CD4-positive, alpha-beta T cell treated with Interleukin-17A for 4 hours (primary cell): ENCODE results near the gene IL36A.

Experiments used
- DNase-seq: peaks from one replicate; pipeline ENCODE4 v3.0.0-alpha.2; 2020; ENCODE audit warnings: mixed read lengths

Gene IL36A

GRCh38 chr2:113053666-113054065, 48.4 kb downstream of the IL36A start:
- no peak for DNase-seq

DNA sequence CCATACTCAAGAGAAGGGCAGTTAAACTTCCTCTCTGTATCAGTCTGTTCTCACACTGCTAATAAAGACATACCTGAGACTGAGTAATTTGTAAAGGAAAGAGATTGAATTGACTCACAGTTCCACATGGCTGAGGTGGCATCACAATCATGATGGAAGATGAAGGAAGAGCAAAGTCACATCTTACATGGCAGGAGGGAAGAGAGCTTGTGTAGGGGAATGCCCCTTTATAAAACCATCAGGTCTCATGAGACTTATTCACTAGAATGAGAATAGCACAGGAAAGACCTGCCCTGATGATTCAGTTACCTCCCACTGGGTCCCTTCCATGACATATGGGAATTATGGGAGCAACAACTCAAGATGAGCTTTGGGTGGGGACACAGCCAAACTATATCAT, 48.8 kb downstream of the IL36A start:
- DNase-seq, result no peak

GRCh38 chr2:113056521-113056920, 51.3 kb downstream of the IL36A start:
- no peak for DNase-seq

GRCh38 chr2:113057117-113057516, 51.9 kb downstream of the IL36A start:
- no peak for DNase-seq
